Smooth muscle cell of bladder (primary cell): ENCODE measurements around the gene CALHM1. TPM values are rescaled to one million over a fixed set of nuclear protein-coding genes. Genes with fewer than 3 reads are reported as not detected.

ENCODE experiments used
- total RNA-seq: library from RNA; depleted of rRNA; stranded (reverse); fragments of >200 nt; gene quantifications from 2 replicates; pipeline ENCODE4 v1.2.3, GENCODE V29; 2014

Gene CALHM1
- not detected in 2 replicates for total RNA-seq

GRCh38 chr10:103458720-103459119 lies at the start of gene CALHM1:
TSS of gene CALHM1 (minus strand) at chr10:103458900. CDS start at chr10:103458751, 149 bp downstream.

GRCh38 chr10:103493362-103493915 lies 34.7 kb upstream of the CALHM1 start, which contains the start of gene NEURL1:
TSS of gene NEURL1 (plus strand) at chr10:103493705. CDS start at chr10:103494388, 683 bp downstream.

GRCh38 chr10:103479135-103479534 lies 20.4 kb upstream of the CALHM1 start, which contains the start of gene CALHM3:
TSS of gene CALHM3 (minus strand) at chr10:103479240. CDS start at chr10:103479032, 208 bp downstream.

GRCh38 chr10:103451831-103452505 lies 6.7 kb downstream of the CALHM1 start, which contains the start of gene CALHM2:
TSS of gene CALHM2 (minus strand) at chr10:103452370. CDS start at chr10:103449941, 2,429 bp downstream.

Other genes starting within 250 kb of the CALHM1 start
- gene RPEL1, start 213.0 kb downstream of the CALHM1 start, total RNA-seq, result under 0.01 TPM in 1 of 2 replicates, not detected in the other
- 0.18 and 0.28 TPM in 2 replicates for gene INA, start 181.8 kb downstream of the CALHM1 start, total RNA-seq
- 10.0 and 13.5 TPM in 2 replicates for gene PCGF6, start 107.8 kb downstream of the CALHM1 start, total RNA-seq
- 2.4 and 3.2 TPM in 2 replicates for gene TAF5, start 90.9 kb downstream of the CALHM1 start, total RNA-seq
- 172 and 210 TPM in 2 replicates for gene ATP5MK, start 62.4 kb downstream of the CALHM1 start, total RNA-seq
- 25.6 and 28.8 TPM in 2 replicates for gene PDCD11, start 62.3 kb downstream of the CALHM1 start, total RNA-seq
- gene CALHM2, start 6.5 kb downstream of the CALHM1 start, total RNA-seq, result 15.5 and 21.0 TPM in 2 replicates
- gene CALHM3, start 20.3 kb upstream of the CALHM1 start, total RNA-seq, result not detected in 2 replicates
- gene NEURL1, start 34.8 kb upstream of the CALHM1 start, total RNA-seq, result 0.57 and 1.6 TPM in 2 replicates